Nephron (organoid): Measurements from ENCODE around the gene CUX1.

Source experiments
- H3K27ac Mint-ChIP-seq, 3 experiments: 2 replicates each; pipeline ENCODE4 v1.8.0; 2020; ENCODE audit warnings: mixed read lengths in 3 of 3, mild to moderate bottlenecking in 2 of 3, moderate library complexity in 1 of 3
- H3K27me3 Mint-ChIP-seq: 2 replicates; pipeline ENCODE4 v1.8.0; 2021; ENCODE audit warnings: low read depth, mild to moderate bottlenecking, moderate library complexity, mixed read lengths
- H3K36me3 Mint-ChIP-seq: 2 replicates; pipeline ENCODE4 v1.8.0; 2020; ENCODE audit warnings: low read depth, mixed read lengths
- H3K4me1 Mint-ChIP-seq: 2 replicates; pipeline ENCODE4 v1.8.0; 2020; ENCODE audit warnings: mixed read lengths
- H3K4me3 Mint-ChIP-seq, 3 experiments: 2 replicates each; pipeline ENCODE4 v1.8.0; 2020; ENCODE audit warnings: mild to moderate bottlenecking in 3 of 3, mixed read lengths in 3 of 3, moderate library complexity in 2 of 3
- H3K9me3 Mint-ChIP-seq: 2 replicates; pipeline ENCODE4 v1.8.0; 2020; ENCODE audit warnings: mixed read lengths
- CTCF ChIP-seq, 3 experiments: fragments of 200-600 bp; sonication (generic); IDR thresholded peaks; one replicate each; pipeline ENCODE4 v1.5.0; 2021; ENCODE audit warnings: antibody characterized with exemption in 3 of 3; ENCODE audit not compliant: unreplicated experiment in 3 of 3

The CUX1 gene

GRCh38 chr7:101890749-101891523, 73.5 kb downstream of the CUX1 start:
- Mint-ChIP-seq H3K27ac (no peak overlapping the region), H3K4me3 (no peak overlapping the region), H3K27me3 (no peaks in the 10 kb centered on the region), H3K4me1 (peaks cover 57% of the 10 kb centered on the region), H3K9me3 (no peaks in the 10 kb centered on the region), H3K36me3 (peaks cover 4% of the 10 kb centered on the region)
- no peak for TF ChIP-seq CTCF (IDR thresholded peaks at IDR 0.05; ENCODE audit: unreplicated experiment in 3 of 3)

- H3K9me3 Mint-ChIP-seq: no peaks in the 10 kb centered on the region
- H3K27me3 Mint-ChIP-seq: no peaks in the 10 kb centered on the region
- peaks cover 4% of the 10 kb centered on the region for H3K36me3 Mint-ChIP-seq
- H3K27ac Mint-ChIP-seq: peak overlapping the region in 1 of 3 experiments; percentile 41
- TF ChIP-seq CTCF (IDR thresholded peaks at IDR 0.05; ENCODE audit: unreplicated experiment in 3 of 3): no peak
- H3K4me3 Mint-ChIP-seq: no peak overlapping the region
- H3K4me1 Mint-ChIP-seq: peaks cover 66% of the 10 kb centered on the region
Observed at GRCh38 chr7:101891936-101892640, 74.7 kb downstream of the CUX1 start.

GRCh38 chr7:101893341-101894082, 76.1 kb downstream of the CUX1 start:
- Mint-ChIP-seq H3K27ac (peak overlapping the region; percentile 4 to 81 (median 68)), H3K4me3 (no peak overlapping the region), H3K27me3 (no peaks in the 10 kb centered on the region), H3K36me3 (peaks cover under 1% of the 10 kb centered on the region), H3K4me1 (peaks cover 74% of the 10 kb centered on the region), H3K9me3 (no peaks in the 10 kb centered on the region)
- no peak for TF ChIP-seq CTCF (IDR thresholded peaks at IDR 0.05; ENCODE audit: unreplicated experiment in 3 of 3)

GRCh38 chr7:101896316-101896715, 78.9 kb downstream of the CUX1 start:
- Mint-ChIP-seq H3K27me3 (no peaks in the 10 kb centered on the region), H3K4me3 (no peak overlapping the region), H3K9me3 (no peaks in the 10 kb centered on the region), H3K36me3 (no peaks in the 10 kb centered on the region), H3K27ac (peak overlapping the region in 2 of 3 experiments; percentile 37 to 62), H3K4me1 (peaks cover 81% of the 10 kb centered on the region)
- TF ChIP-seq CTCF (IDR thresholded peaks at IDR 0.05; ENCODE audit: unreplicated experiment in 3 of 3): no peak

GRCh38 chr7:101896941-101897340, 79.5 kb downstream of the CUX1 start:
- TF ChIP-seq CTCF (IDR thresholded peaks at IDR 0.05; ENCODE audit: unreplicated experiment in 3 of 3): no peak
- no peaks in the 10 kb centered on the region for H3K27me3 Mint-ChIP-seq
- H3K36me3 Mint-ChIP-seq: no peaks in the 10 kb centered on the region
- H3K4me3 Mint-ChIP-seq: no peak overlapping the region
- H3K27ac Mint-ChIP-seq: peak overlapping the region; percentile 16 to 62 (median 37)
- H3K4me1 Mint-ChIP-seq: peaks cover 80% of the 10 kb centered on the region
- no peaks in the 10 kb centered on the region for H3K9me3 Mint-ChIP-seq
